Ovary (tissue), 3 donors: ENCODE data around the gene SGK1.

Experiments used
- CTCF ChIP-seq, 3 donors: fragments of 450-650 bp in 2 of 3; fragments of 200-600 bp in 1 of 3; IDR thresholded peaks; one replicate each; pipeline versions ENCODE4 v1.5.1 to v1.8.0; 2016 to 2022; ENCODE audit warnings: antibody characterized with exemption in 3 of 3, mild to moderate bottlenecking in 1 of 3
- EP300 ChIP-seq: sonication (generic); formaldehyde crosslinking; IDR thresholded peaks from one replicate; pipeline ENCODE4 v1.6.1; 2017; ENCODE audit warnings: antibody characterized with exemption
- POLR2A ChIP-seq: fragments of 450-650 bp; IDR thresholded peaks from one replicate; pipeline ENCODE4 v1.6.1; 2017; ENCODE audit warnings: antibody characterized with exemption, mild to moderate bottlenecking, moderate library complexity
- donor health status: DM: no; HTN: no; CAD: no.

DNA sequence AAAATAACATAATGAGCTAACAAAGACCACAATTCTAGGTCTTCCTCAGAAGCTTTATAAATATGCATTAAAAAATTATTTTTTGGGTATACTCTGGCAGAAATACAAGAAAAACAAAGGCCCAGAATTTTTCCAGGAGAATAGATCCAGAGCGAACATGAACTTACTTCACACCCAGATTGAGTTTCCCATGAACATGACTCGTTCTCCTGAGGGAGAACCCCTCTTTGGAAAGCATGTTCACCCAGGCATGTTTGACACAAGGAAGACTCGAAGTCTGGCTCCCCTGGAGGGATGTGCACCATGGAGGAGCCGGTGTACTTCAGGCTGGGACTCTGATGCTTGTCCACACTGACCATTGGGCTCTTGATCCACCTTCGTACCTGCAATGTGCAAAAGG is 56.1 kb downstream of the SGK1 start:
- TF ChIP-seq POLR2A (no peak), CTCF (IDR thresholded peaks at IDR 0.05) (no peak), EP300 (no peak)
